ENCODE data around the gene GLG1.

DNA sequence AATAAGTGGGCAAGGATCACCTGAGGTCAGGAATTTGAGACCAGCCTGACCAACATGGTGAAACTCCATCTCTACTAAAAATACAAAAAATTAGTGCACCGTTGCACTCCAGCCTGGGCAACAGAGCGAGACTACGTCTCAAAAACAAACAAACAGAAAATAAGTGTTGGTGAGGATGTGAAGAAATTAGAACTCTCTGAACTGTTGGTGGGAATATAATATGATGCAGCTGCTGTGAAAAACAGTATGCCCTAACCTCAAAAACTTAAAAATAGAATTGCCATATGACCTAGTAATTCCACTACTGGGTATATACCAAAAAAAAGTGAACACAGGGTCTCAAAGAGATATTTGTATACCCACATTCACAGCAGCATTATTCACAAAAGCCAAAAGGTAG, 26.1 kb downstream of the GLG1 start:
- TF ChIP-seq, protein P1, sequence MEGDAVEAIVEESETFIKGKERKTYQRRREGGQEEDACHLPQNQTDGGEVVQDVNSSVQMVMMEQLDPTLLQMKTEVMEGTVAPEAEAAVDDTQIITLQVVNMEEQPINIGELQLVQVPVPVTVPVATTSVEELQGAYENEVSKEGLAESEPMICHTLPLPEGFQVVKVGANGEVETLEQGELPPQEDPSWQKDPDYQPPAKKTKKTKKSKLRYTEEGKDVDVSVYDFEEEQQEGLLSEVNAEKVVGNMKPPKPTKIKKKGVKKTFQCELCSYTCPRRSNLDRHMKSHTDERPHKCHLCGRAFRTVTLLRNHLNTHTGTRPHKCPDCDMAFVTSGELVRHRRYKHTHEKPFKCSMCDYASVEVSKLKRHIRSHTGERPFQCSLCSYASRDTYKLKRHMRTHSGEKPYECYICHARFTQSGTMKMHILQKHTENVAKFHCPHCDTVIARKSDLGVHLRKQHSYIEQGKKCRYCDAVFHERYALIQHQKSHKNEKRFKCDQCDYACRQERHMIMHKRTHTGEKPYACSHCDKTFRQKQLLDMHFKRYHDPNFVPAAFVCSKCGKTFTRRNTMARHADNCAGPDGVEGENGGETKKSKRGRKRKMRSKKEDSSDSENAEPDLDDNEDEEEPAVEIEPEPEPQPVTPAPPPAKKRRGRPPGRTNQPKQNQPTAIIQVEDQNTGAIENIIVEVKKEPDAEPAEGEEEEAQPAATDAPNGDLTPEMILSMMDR (conservative IDR thresholded peaks at IDR 0.05): no peak
- no peak for TF ChIP-seq ZFX (IDR thresholded peaks at IDR 0.05)
